H1 (cell line): ENCODE results near the gene DIAPH2. TPM values are rescaled to one million over a fixed set of nuclear protein-coding genes. Genes with fewer than 3 reads are reported as not detected.

Source experiments
- CTCF ChIA-PET: fragments of 300-600 bp; sonication (Branson Sonifier 250); formaldehyde crosslinking; loops from one replicate; lab custom pipeline; 2021; ENCODE audit not compliant: partially characterized antibody; lab: Charles Lee
- POLR2A ChIA-PET: fragments of 300-600 bp; sonication (Branson Sonifier 250); formaldehyde crosslinking; loops from one replicate; lab custom pipeline; 2021; ENCODE audit warnings: inconsistent platforms; ENCODE audit not compliant: partially characterized antibody; lab: Charles Lee
- DNase-seq, 2 experiments: peaks; one replicate each; pipeline versions ENCODE4 v3.0.0 to v3.0.0-alpha.2; 2010 to 2022; ENCODE audit warnings: low spot score in 2 of 2, low read depth in 1 of 2, mixed read lengths in 1 of 2
- FAIRE-seq: peaks from 2 replicates; lab custom pipeline; 2011; peaks lifted over from hg19 to GRCh38; lab: Jason Lieb, UNC
- H2AFZ ChIP-seq: 2 replicates; pipeline ENCODE4 v1.8.1; 2012; ENCODE audit warnings: low read length, inconsistent platforms
- H2AK5ac ChIP-seq: 2 replicates; pipeline ENCODE4 v1.6.1; 2013; ENCODE audit warnings: low read depth, low read length
- H2BK120ac ChIP-seq: replicated peaks from 2 replicates; pipeline ENCODE3; 2013; ENCODE audit warnings: low read depth, low read length, inconsistent platforms
- H2BK12ac ChIP-seq: 2 replicates; pipeline ENCODE4 v1.6.1; 2013; ENCODE audit warnings: low read depth, low read length
- H2BK15ac ChIP-seq: 2 replicates; pipeline ENCODE4 v1.6.1; 2013; ENCODE audit warnings: low read length
- H2BK20ac ChIP-seq: 2 replicates; pipeline ENCODE4 v1.6.1; 2013; ENCODE audit warnings: low read length
- H2BK5ac ChIP-seq: 2 replicates; pipeline ENCODE4 v1.6.1; 2013; ENCODE audit warnings: low read depth, low read length
- H3K14ac ChIP-seq: 2 replicates; pipeline ENCODE4 v1.6.1; 2013; ENCODE audit warnings: inconsistent platforms; ENCODE audit not compliant: insufficient read length
- H3K18ac ChIP-seq: 2 replicates; pipeline ENCODE4 v1.6.1; 2013; ENCODE audit warnings: low read length; ENCODE audit errors: extremely low read depth
- H3K23ac ChIP-seq: 2 replicates; pipeline ENCODE4 v1.6.1; 2013; ENCODE audit warnings: inconsistent platforms; ENCODE audit not compliant: insufficient read length
- H3K23me2 ChIP-seq: 2 replicates; pipeline ENCODE4 v1.6.1; 2013; ENCODE audit warnings: low read depth, low read length
- H3K27ac ChIP-seq: 2 replicates; pipeline ENCODE4 v1.6.1; 2011; ENCODE audit warnings: low read depth, low read length, inconsistent platforms
- H3K27me3 ChIP-seq, 4 experiments: replicated peaks in 1 of 4; 1 replicate in 1 of 4; 2 replicates in 3 of 4; pipeline versions ENCODE4 v1.6.1 to v1.8.1; 2011 to 2013; ENCODE audit warnings: low read length in 3 of 4, mild to moderate bottlenecking in 3 of 4, inconsistent platforms in 2 of 4, mixed read lengths in 2 of 4, moderate library complexity in 1 of 4; ENCODE audit not compliant: control insufficient read depth in 3 of 4, insufficient read depth in 3 of 4; ENCODE audit errors: extremely low read depth in 1 of 4
- H3K36me3 ChIP-seq, 4 experiments: 2 replicates each; pipeline versions ENCODE4 v1.6.1 to v1.8.1; 2011 to 2013; ENCODE audit warnings: mild to moderate bottlenecking in 4 of 4, low read length in 3 of 4, moderate library complexity in 2 of 4, control low read depth in 1 of 4, inconsistent platforms in 1 of 4; ENCODE audit not compliant: insufficient read depth in 4 of 4, control insufficient read depth in 2 of 4
- H3K4ac ChIP-seq: replicated peaks from 2 replicates; pipeline ENCODE3; 2013; ENCODE audit warnings: low read length, low read depth, mixed read lengths, inconsistent platforms; ENCODE audit not compliant: insufficient read length
- H3K4me1 ChIP-seq, 4 experiments: replicated peaks in 1 of 4; 1 replicate in 1 of 4; 2 replicates in 3 of 4; pipeline versions ENCODE4 v1.6.1 to v1.8.1; 2011 to 2013; ENCODE audit warnings: low read length in 3 of 4, inconsistent platforms in 2 of 4, mixed read lengths in 1 of 4; ENCODE audit not compliant: insufficient read depth in 4 of 4, control insufficient read depth in 3 of 4
- H3K4me2 ChIP-seq, 2 experiments: 2 replicates each; pipeline versions ENCODE4 v1.6.1 to v1.8.1; 2011 to 2013; ENCODE audit warnings: low read depth in 2 of 2, low read length in 2 of 2, control low read depth in 1 of 2, inconsistent platforms in 1 of 2, mild to moderate bottlenecking in 1 of 2; ENCODE audit not compliant: insufficient read depth in 1 of 2
- H3K4me3 ChIP-seq, 4 experiments: fragments of 200-600, 300-600 bp in 1 of 4; sonication (generic), shearing (Covaris generic), sonication (Bioruptor Twin) in 1 of 4; 2 replicates each; pipeline versions ENCODE4 v1.5.1 to v1.8.1; 2011 to 2016; ENCODE audit warnings: low read length in 4 of 4, low read depth in 3 of 4, control low read depth in 2 of 4, inconsistent platforms in 2 of 4, mild to moderate bottlenecking in 2 of 4, mixed read lengths in 1 of 4, moderate library complexity in 1 of 4; ENCODE audit not compliant: insufficient read depth in 2 of 4; ENCODE audit errors: extremely low read depth in 1 of 4
- H3K56ac ChIP-seq: replicated peaks from 2 replicates; pipeline ENCODE3; 2013; ENCODE audit warnings: low read depth, mild to moderate bottlenecking, mixed read lengths, low read length, inconsistent platforms; ENCODE audit not compliant: insufficient read length
- H3K79me1 ChIP-seq: 2 replicates; pipeline ENCODE4 v1.6.1; 2013; ENCODE audit warnings: low read depth, low read length, control low read depth
- H3K79me2 ChIP-seq, 2 experiments: 2 replicates each; pipeline versions ENCODE4 v1.6.1 to v1.8.1; 2012 to 2013; ENCODE audit warnings: low read length in 2 of 2, mild to moderate bottlenecking in 2 of 2, inconsistent platforms in 1 of 2; ENCODE audit not compliant: insufficient read depth in 2 of 2, control insufficient read depth in 1 of 2
- H3K9ac ChIP-seq, 4 experiments: replicated peaks in 1 of 4; 1 replicate in 1 of 4; 2 replicates in 3 of 4; pipeline versions ENCODE4 v1.6.1 to v1.8.1; 2011 to 2013; ENCODE audit warnings: low read depth in 3 of 4, low read length in 3 of 4, control low read depth in 2 of 4, mild to moderate bottlenecking in 2 of 4, moderate library complexity in 2 of 4, inconsistent platforms in 1 of 4; ENCODE audit errors: extremely low read depth in 1 of 4
- H3K9me3 ChIP-seq, 2 experiments: 2 replicates each; pipeline versions ENCODE4 v1.6.1 to v1.8.1; 2012 to 2013; ENCODE audit warnings: mild to moderate bottlenecking in 2 of 2, moderate library complexity in 2 of 2, control low read depth in 1 of 2, inconsistent platforms in 1 of 2, low read depth in 1 of 2, low read length in 1 of 2, mixed read lengths in 1 of 2; ENCODE audit not compliant: insufficient read depth in 2 of 2
- H4K20me1 ChIP-seq, 2 experiments: replicated peaks in 1 of 2; 2 replicates each; pipeline versions ENCODE3 to v1.8.1; 2011 to 2013; ENCODE audit warnings: inconsistent platforms in 2 of 2, low read length in 2 of 2, mild to moderate bottlenecking in 1 of 2; ENCODE audit not compliant: insufficient read depth in 2 of 2, control insufficient read depth in 1 of 2
- H4K5ac ChIP-seq: 2 replicates; pipeline ENCODE4 v1.6.1; 2013; ENCODE audit warnings: low read length, low read depth, mixed read lengths, inconsistent platforms; ENCODE audit not compliant: insufficient read length
- H4K8ac ChIP-seq: 2 replicates; pipeline ENCODE4 v1.8.0; 2013; ENCODE audit warnings: mild to moderate bottlenecking, moderate library complexity, low read length, inconsistent platforms; ENCODE audit not compliant: insufficient read depth; ENCODE audit errors: extremely low read depth
- H4K91ac ChIP-seq: replicated peaks from 2 replicates; pipeline ENCODE3; 2013; ENCODE audit warnings: low read length, mixed read lengths, inconsistent platforms; ENCODE audit not compliant: insufficient read length
- CHD2 ChIP-seq: IDR thresholded peaks from 2 replicates; pipeline ENCODE4 v1.6.1; 2012; ENCODE audit warnings: low read length, improper control_type of control experiment
- E2F6 ChIP-seq: IDR thresholded peaks from 2 replicates; pipeline ENCODE4 v1.6.1; 2012; ENCODE audit warnings: inconsistent platforms
- HDAC2 ChIP-seq, 2 experiments: fragments of 300-600 bp in 1 of 2; sonication (generic) in 1 of 2; IDR thresholded peaks; 2 replicates each; pipeline ENCODE4 v1.6.1; 2011 to 2012; ENCODE audit warnings: low read depth in 2 of 2, low read length in 2 of 2, mild to moderate bottlenecking in 2 of 2, moderate library complexity in 2 of 2, borderline replicate concordance in 1 of 2, inconsistent platforms in 1 of 2
- KDM1A ChIP-seq: fragments of 200-600, 300-600 bp; sonication (generic); IDR thresholded peaks from 2 replicates; pipeline ENCODE4 v1.7.1; 2016; ENCODE audit warnings: mild to moderate bottlenecking, low read length, borderline replicate concordance
- KDM5A ChIP-seq: fragments of 200-600 bp; IDR thresholded peaks from 2 replicates; pipeline ENCODE4 v1.7.1; 2012; ENCODE audit warnings: mild to moderate bottlenecking, low read length, inconsistent platforms, mixed read lengths
- MAX ChIP-seq: IDR thresholded peaks from 2 replicates; pipeline ENCODE4 v1.6.1; 2012; ENCODE audit warnings: inconsistent platforms
- POU5F1 ChIP-seq: IDR thresholded peaks from 2 replicates; pipeline ENCODE4 v1.6.1; 2011; ENCODE audit warnings: low read depth, mild to moderate bottlenecking, low read length, moderate library complexity
- SIRT6 ChIP-seq: IDR thresholded peaks from one replicate; pipeline ENCODE4 v1.7.1; 2012; ENCODE audit warnings: low read length, inconsistent platforms
- SIX5 ChIP-seq: IDR thresholded peaks from 2 replicates; pipeline ENCODE4 v1.6.1; 2011; ENCODE audit warnings: mild to moderate bottlenecking, low read depth, low read length
- TAF1 ChIP-seq: IDR thresholded peaks from 2 replicates; pipeline ENCODE4 v1.6.1; 2011; ENCODE audit warnings: mild to moderate bottlenecking, low read depth, low read length
- USF2 ChIP-seq: IDR thresholded peaks from 2 replicates; pipeline ENCODE4 v1.6.1; 2011; ENCODE audit warnings: low read length, improper control_type of control experiment
- YY1 ChIP-seq: IDR thresholded peaks from 2 replicates; pipeline ENCODE4 v1.6.1; 2011; ENCODE audit warnings: low read depth, mild to moderate bottlenecking, low read length
- WGBS, 2 experiments: shearing (Covaris generic) in 1 of 2; methylation state at CpG; one replicate each; pipeline versions ENCODE4 v1.1.6 to v1.1.7; 2013 to 2015; ENCODE audit warnings: low lambda C conversion rate in 2 of 2, mixed read lengths in 2 of 2, inconsistent platforms in 1 of 2, low coverage in 1 of 2, missing lambda C conversion rate in 1 of 2; ENCODE audit not compliant: insufficient replicate concordance in 2 of 2, insufficient coverage in 1 of 2, insufficient read length in 1 of 2; ENCODE audit errors: extremely low coverage in 1 of 2, missing lambda C conversion rate in 1 of 2; 5-methylcytosine and 5-hydroxymethylcytosine counted together
- polyA plus RNA-seq, 7 experiments: library from polyadenylated mRNA; depleted of rRNA in 3 of 7; stranded (reverse) in 5 of 7; unstranded in 2 of 7; fragments of >200 nt in 5 of 7; fragments of 200-250 nt in 2 of 7; gene quantifications; 1 replicate in 5 of 7; 2 replicates in 1 of 7; 4 replicates in 1 of 7; pipeline versions ENCODE4 v1.2.1 to v1.2.3, GENCODE V29; 2011 to 2013; ENCODE audit warnings: missing spikeins in 2 of 7, mixed read lengths in 2 of 7
- total RNA-seq: library from RNA; stranded (reverse); fragmentation: NEBNext Ultra II Directional; extraction: Animal tissue kit (Norgen Biotek cat#: 25700); gene quantifications from 2 replicates; pipeline ENCODE4 v1.2.1, GENCODE V29; 2021

DIAPH2 gene
- total and polyA plus RNA-seq, 2 of the 8 experiments (the other 6 are each of a cell fraction or from before 2014, with no cell fraction given): 4.4 to 24.3 TPM

GRCh38 chrX:97119474-97120109, 434.9 kb downstream of the DIAPH2 start:
- DNase-seq: no peak
- no peaks in the 10 kb centered on the region for H3K27me3 ChIP-seq
- H2BK15ac ChIP-seq: no peak overlapping the region
- H3K23ac ChIP-seq: no peak overlapping the region
- no peak overlapping the region for H3K56ac ChIP-seq
- H4K8ac ChIP-seq: no peak overlapping the region
- H3K36me3 ChIP-seq: no peaks in the 10 kb centered on the region
- no peak overlapping the region for H2BK120ac ChIP-seq
- 91% methylated on average over 9 of the region's 12 CpGs; no CpG with 5 or more reads in 1 of the 2 experiments for WGBS, 2 experiments
- H3K18ac ChIP-seq: no peak overlapping the region
- no peaks in the 10 kb centered on the region for H3K79me1 ChIP-seq
- H2AFZ ChIP-seq: no peak overlapping the region
- H2AK5ac ChIP-seq: no peak overlapping the region
- ChIA-PET POLR2A (interaction anchor here (1.1 kb wide), 1 partner anchor 227 kb away, joined by 3 read pairs; no protein-coding TSS in a partner anchor), CTCF (no interaction called here)
- H3K79me2 ChIP-seq: no peaks in the 10 kb centered on the region
- no peak for FAIRE-seq
- H2BK20ac ChIP-seq: no peak overlapping the region
- H3K4ac ChIP-seq: no peak overlapping the region
- no peak overlapping the region for H3K9ac ChIP-seq
- H3K23me2 ChIP-seq: no peaks in the 10 kb centered on the region
- no peak overlapping the region for H3K27ac ChIP-seq
- H3K4me3 ChIP-seq: no peak overlapping the region
- no peaks in the 10 kb centered on the region for H4K20me1 ChIP-seq
- no peak overlapping the region for H4K91ac ChIP-seq
- H3K9me3 ChIP-seq: no peaks in the 10 kb centered on the region
- H3K4me2 ChIP-seq: no peak overlapping the region
- no peaks in the 10 kb centered on the region for H3K4me1 ChIP-seq
- H2BK12ac ChIP-seq: no peak overlapping the region
- H3K14ac ChIP-seq: no peak overlapping the region
- no peak overlapping the region for H2BK5ac ChIP-seq
- H4K5ac ChIP-seq: no peak overlapping the region
- no peak for TF ChIP-seq CHD2
- no peak for TF ChIP-seq POU5F1
- TF ChIP-seq MAX: no peak
- no peak for TF ChIP-seq TAF1
- no peak for TF ChIP-seq YY1
- TF ChIP-seq SIRT6: no peak
- no peak for TF ChIP-seq KDM1A
- TF ChIP-seq HDAC2 (IDR thresholded peaks at IDR 0.05; ENCODE audit: borderline replicate concordance in 1 of 2, low read depth in 2 of 2, low read length in 2 of 2): no peak
- no peak for TF ChIP-seq E2F6
- TF ChIP-seq SIX5: no peak
- no peak for TF ChIP-seq USF2
- TF ChIP-seq KDM5A: no peak
